ENCODE data around the gene COPB2.

- no peak for TF ChIP-seq YY1 (IDR thresholded peaks at IDR 0.05; ENCODE audit: insufficient read depth, insufficient read length)
- no peak for TF ChIP-seq SUZ12 (IDR thresholded peaks at IDR 0.05; ENCODE audit: extremely low read depth, insufficient read depth, insufficient read length)
Measured at GRCh38 chr3:139340784-139341183, 48.7 kb downstream of the COPB2 start.

Measured in NT2/D1 (cell line).